Omental fat pad (tissue), 4 donors: ENCODE results near the gene DENND4C. TPM values are rescaled to one million over a fixed set of nuclear protein-coding genes. Genes with fewer than 3 reads are reported as not detected.
A peak's percentile ranks its signal among the peaks of the same experiment; 100 is the strongest.

Experiments used
- ATAC-seq: fragments of 150-250 bp; one replicate; pipeline ENCODE4 v1.9.1; 2016; ENCODE audit warnings: mild to moderate bottlenecking, moderate library complexity; ENCODE audit not compliant: low FRiP score
- DNase-seq: peaks from one replicate; pipeline ENCODE4 v3.0.0-alpha.2; 2019; ENCODE audit warnings: low spot score
- total RNA-seq, 4 donors: library from RNA; depleted of rRNA; stranded (reverse); fragments of >200 nt; gene quantifications; one replicate each; pipeline ENCODE4 v1.1.0, GENCODE V29; 2016
- TF ChIP-seq, protein P1 (sequence below), 3 donors: fragments of 450-650 bp; IDR thresholded peaks; one replicate each; pipeline ENCODE4 v1.5.1; 2016 to 2017; ENCODE audit warnings: antibody characterized with exemption in 3 of 3, mild to moderate bottlenecking in 3 of 3, moderate library complexity in 2 of 3

The DENND4C gene
- total RNA-seq, 4 donors from 2014 or later, result 80.0 to 133 (median 113) TPM

DNA sequence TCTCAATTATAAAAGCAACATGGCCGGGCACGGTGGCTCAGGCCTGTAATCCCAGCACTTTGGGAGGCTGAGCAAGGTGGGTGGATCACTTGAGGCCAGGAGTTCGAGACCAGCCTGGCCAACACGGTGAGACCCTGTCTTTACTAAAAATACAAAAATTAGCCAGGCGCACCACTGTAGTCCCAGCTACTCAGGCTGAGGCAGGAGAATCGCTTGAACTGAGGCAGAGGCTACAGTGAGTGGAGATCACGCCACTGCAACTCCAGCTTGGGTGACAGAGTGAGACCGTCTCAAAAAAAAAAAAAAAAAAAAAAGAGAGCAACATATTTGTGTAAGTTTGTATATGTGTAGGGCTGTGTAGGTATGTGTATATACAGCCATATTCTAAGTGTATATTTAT lies 142.1 kb downstream of the DENND4C start:
- TF ChIP-seq, protein P1, sequence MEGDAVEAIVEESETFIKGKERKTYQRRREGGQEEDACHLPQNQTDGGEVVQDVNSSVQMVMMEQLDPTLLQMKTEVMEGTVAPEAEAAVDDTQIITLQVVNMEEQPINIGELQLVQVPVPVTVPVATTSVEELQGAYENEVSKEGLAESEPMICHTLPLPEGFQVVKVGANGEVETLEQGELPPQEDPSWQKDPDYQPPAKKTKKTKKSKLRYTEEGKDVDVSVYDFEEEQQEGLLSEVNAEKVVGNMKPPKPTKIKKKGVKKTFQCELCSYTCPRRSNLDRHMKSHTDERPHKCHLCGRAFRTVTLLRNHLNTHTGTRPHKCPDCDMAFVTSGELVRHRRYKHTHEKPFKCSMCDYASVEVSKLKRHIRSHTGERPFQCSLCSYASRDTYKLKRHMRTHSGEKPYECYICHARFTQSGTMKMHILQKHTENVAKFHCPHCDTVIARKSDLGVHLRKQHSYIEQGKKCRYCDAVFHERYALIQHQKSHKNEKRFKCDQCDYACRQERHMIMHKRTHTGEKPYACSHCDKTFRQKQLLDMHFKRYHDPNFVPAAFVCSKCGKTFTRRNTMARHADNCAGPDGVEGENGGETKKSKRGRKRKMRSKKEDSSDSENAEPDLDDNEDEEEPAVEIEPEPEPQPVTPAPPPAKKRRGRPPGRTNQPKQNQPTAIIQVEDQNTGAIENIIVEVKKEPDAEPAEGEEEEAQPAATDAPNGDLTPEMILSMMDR (IDR thresholded peaks at IDR 0.05), result no peak
- ATAC-seq (no peak), DNase-seq (no peak)

DNA sequence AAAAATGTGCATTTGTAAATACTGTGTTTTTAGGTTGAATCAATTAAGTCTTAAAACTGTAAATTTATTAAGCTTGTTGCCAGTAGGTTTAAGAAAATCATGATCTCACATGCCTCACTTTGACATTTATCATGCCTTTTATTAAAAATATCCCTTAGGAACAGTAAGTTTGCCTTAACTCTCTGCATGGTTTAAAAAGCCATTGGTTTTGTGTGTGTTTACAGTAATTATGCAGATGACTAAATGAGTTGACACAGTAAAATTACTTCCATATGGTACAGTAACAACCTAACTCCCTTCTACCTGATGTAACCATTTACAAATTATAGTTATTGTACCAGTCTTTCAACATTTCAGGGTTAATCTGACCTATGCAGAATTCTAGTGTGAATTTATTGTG lies 143.0 kb downstream of the DENND4C start:
- no peak for DNase-seq
- ATAC-seq, result no peak
- TF ChIP-seq, protein P1 (IDR thresholded peaks at IDR 0.05), result no peak

DNA sequence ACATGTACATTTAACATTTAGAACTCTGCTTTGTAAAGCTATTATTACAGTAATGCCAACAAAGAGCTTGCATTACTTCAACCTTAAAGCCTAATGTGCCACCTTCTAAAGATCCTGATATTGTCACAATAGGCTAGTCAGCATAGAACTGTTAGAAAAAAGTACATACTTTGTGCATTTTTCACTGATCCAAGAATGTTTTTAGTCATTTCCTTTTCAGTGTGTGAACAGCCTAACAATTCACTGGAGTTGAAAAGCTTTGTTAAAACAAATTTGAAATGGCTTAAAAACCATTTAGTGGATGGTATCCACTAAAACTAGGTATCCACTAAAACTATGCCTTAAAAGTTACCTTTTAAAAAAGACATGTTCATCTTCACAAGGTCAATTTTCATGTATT lies 145.0 kb downstream of the DENND4C start:
- DNase-seq, result no peak
- ATAC-seq, result no peak
- TF ChIP-seq, protein P1 (IDR thresholded peaks at IDR 0.05), result no peak

DNA sequence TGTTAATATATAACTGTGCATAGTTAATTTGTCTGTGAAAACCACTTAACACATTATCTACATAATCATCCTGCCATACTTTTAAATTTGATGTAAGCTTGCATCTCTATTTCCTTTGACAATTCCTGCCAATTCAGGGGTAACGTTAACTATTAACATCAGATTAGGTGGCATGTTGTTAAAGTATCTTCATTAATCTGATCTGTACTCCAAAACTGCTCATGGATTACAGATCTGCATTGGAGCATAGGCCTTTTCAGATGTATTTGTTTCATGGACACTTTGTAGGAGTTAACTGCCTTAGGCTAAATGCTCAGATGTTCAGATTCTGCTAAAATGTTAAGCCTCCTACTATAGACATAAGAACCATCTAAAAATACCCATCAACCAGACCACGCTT lies 146.4 kb downstream of the DENND4C start:
- DNase-seq (no peak), ATAC-seq (no peak)
- TF ChIP-seq, protein P1 (IDR thresholded peaks at IDR 0.05), result no peak

DNA sequence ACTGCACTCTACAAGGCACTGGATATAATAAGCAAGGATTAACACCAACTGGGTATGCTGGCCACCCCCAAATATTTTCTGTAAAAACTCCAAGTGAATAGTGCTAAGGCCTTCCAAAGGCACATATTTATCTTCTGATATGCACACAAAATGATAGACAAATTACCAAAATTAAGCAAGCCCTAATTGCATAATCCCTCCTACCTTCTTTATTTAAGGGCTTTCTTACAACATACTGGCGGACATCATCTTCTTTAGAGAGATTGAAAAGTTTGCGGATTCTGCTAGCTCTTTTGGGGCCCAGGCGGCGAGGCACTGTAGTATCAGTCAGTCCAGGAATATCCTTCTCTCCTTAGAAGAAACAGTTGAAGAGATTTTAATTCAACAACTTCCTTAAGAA lies 147.7 kb downstream of the DENND4C start:
- TF ChIP-seq, protein P1 (IDR thresholded peaks at IDR 0.05), result no peak
- ATAC-seq (peak; percentile 24), DNase-seq (no peak)

DNA sequence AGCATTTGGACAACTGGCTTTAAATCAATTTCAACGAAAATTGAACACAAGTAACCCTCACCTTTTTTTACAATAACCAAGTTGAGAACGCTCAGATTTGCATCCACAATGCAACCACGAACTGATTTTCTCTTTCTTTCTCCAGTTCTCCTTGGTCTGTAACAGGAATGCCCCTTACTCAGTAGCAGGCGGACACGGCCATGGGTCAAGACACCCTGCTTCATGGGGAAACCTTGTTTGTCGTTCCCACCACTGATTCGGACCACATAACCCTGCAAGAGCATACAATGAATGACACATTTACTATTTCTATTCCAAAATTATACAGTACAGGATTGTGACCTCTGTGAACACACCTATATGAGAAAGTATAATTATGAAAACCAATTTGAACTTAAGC lies 148.2 kb downstream of the DENND4C start:
- ATAC-seq (no peak), DNase-seq (no peak)
- TF ChIP-seq, protein P1 (IDR thresholded peaks at IDR 0.05), result no peak

DNA sequence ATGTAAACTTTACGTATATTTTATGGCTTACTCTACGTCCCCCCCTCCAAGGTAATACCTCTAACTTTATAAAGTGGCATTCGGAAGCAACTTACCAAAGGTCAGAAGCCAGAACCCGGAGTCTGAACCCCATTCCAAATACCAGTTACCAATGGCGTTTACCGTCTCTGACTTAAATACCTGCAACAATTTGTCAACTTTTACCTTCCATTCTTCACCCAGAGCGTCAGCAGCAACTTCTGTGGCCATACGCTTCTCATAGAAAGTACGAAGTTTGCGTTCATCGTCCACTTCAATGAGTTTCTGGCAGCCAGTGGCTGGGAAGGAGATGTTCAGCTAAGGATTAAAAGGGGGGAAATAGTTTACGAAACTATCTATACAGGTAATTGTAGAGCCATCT lies 148.8 kb downstream of the DENND4C start:
- TF ChIP-seq, protein P1 (IDR thresholded peaks at IDR 0.05), result no peak
- ATAC-seq, result no peak
- no peak for DNase-seq
